ENCODE data around the gene RAPGEF4. TPM values are rescaled to one million over a fixed set of nuclear protein-coding genes. Genes with fewer than 3 reads are reported as not detected.

RAPGEF4 gene
- total and polyA plus RNA-seq, 2 of the 4 experiments (the other 2 are of a cell fraction): 1.7 to 3.2 TPM

GRCh38 chr2:172740856-172741255 lies 5.2 kb downstream of the RAPGEF4 start:
- Histone ChIP-seq H3K27ac (ENCODE audit: insufficient read depth, low read length) (no peak overlapping the region), H3K79me1 (ENCODE audit: low read depth in 1 of 2, low read length in 2 of 2) (no peaks in the 10 kb centered on the region), H4K91ac (ENCODE audit: insufficient read depth, low read depth, low read length) (no peak overlapping the region), H3K4me2 (ENCODE audit: low read depth, low read length) (no peak overlapping the region), H2AK5ac (ENCODE audit: low read depth, low read length) (no peak overlapping the region), H3K36me3 (ENCODE audit: control insufficient read depth, insufficient read depth, low read length) (no peaks in the 10 kb centered on the region), H4K20me1 (ENCODE audit: insufficient read depth, low read length) (no peaks in the 10 kb centered on the region), H3K23ac (ENCODE audit: low read depth, low read length) (no peak overlapping the region), H2AFZ (replicated peaks; ENCODE audit: low read length, poor library complexity) (no peak overlapping the region), H3K27me3 (ENCODE audit: control insufficient read depth, insufficient read depth, low read length) (peaks cover 5% of the 10 kb centered on the region; the same call in 1 of the 2 replicates), H3K56ac (ENCODE audit: extremely low read depth, insufficient read depth, low read length) (no peak overlapping the region), H3K4me1 (ENCODE audit: control insufficient read depth, insufficient read depth, low read length) (peaks cover 2% of the 10 kb centered on the region; the same call in 1 of the 2 replicates), H3K4me3 (ENCODE audit: insufficient read depth, low read depth, low read length) (no peak overlapping the region), H2BK120ac (ENCODE audit: low read depth, low read length) (no peak overlapping the region), H3K9me3 (ENCODE audit: control insufficient read depth, insufficient read depth, low read length) (no peaks in the 10 kb centered on the region; the same call in 1 of the 2 replicates), H3K9ac (ENCODE audit: low read depth, low read length) (no peak overlapping the region), H4K5ac (ENCODE audit: low read depth, low read length) (no peak overlapping the region), H3K18ac (ENCODE audit: low read depth, low read length) (no peak overlapping the region), H3K4ac (ENCODE audit: low read depth, low read length) (no peak overlapping the region), H4K8ac (ENCODE audit: low read depth in 2 of 2, low read length in 2 of 2) (no peak overlapping the region), H3K14ac (replicated peaks; ENCODE audit: low read depth, low read length) (no peak overlapping the region), H2BK5ac (ENCODE audit: low read depth, low read length, poor library complexity, severe bottlenecking) (no peak overlapping the region), H2AK9ac (replicated peaks; ENCODE audit: low read depth, low read length, poor library complexity) (no peak overlapping the region), H2BK15ac (ENCODE audit: low read depth, low read length) (no peak overlapping the region), H3K9me1 (ENCODE audit: insufficient read depth, low read length) (no peaks in the 10 kb centered on the region), H2BK20ac (ENCODE audit: low read depth, low read length) (no peak overlapping the region)
- no CpG with 5 or more reads among the region's 5 CpGs for WGBS, 2 experiments (ENCODE audit: extremely low coverage in 2 of 2, insufficient read length in 1 of 2)
- intact Hi-C loops (cut with micrococcal nuclease) (no loop called here), in situ Hi-C loops (cut with MboI; ENCODE audit: low sequenced_read_pairs) (no loop called here), dilution Hi-C loops (cut with HindIII; ENCODE audit: low sequenced_read_pairs, unreplicated experiment) (no loop called here)
- BruUV-seq (replicated peaks): no TSS peak
- ChIA-PET POLR2A (ENCODE audit: unreplicated experiment) (no interaction called here), CTCF (no interaction called here)
- ATAC-seq (ENCODE audit: low read depth) (no peak), DNase-seq (no peak)
- TF ChIP-seq CTCF (conservative IDR thresholded peaks at IDR 0.05; ENCODE audit: low read depth, low read length) (no peak), RCOR1 (IDR thresholded peaks at IDR 0.05; ENCODE audit: insufficient replicate concordance, low read length) (no peak), USF2 (IDR thresholded peaks at IDR 0.05; ENCODE audit: low read depth, low read length) (no peak), RAD21 (IDR thresholded peaks at IDR 0.05; ENCODE audit: low read length) (no peak), BHLHE40 (IDR thresholded peaks at IDR 0.05; ENCODE audit: low read depth, low read length) (no peak), MXI1 (IDR thresholded peaks at IDR 0.05; ENCODE audit: borderline replicate concordance, low read depth, low read length) (no peak), POLR2A (IDR thresholded peaks at IDR 0.05; ENCODE audit: low read depth, low read length) (no peak), FOS (IDR thresholded peaks at IDR 0.05; ENCODE audit: low read depth, low read length) (no peak), MAFK (IDR thresholded peaks at IDR 0.05; ENCODE audit: low read depth, low read length) (no peak), CHD1 (IDR thresholded peaks at IDR 0.05; ENCODE audit: low read depth, low read length) (no peak), CEBPB (IDR thresholded peaks at IDR 0.05; ENCODE audit: low read depth, low read length) (no peak), NFE2L2 (IDR thresholded peaks at IDR 0.05; ENCODE audit: low read depth, low read length) (no peak), RFX5 (IDR thresholded peaks at IDR 0.05; ENCODE audit: low read depth, low read length) (no peak), SMC3 (IDR thresholded peaks at IDR 0.05; ENCODE audit: low read depth, low read length) (no peak), MAZ (IDR thresholded peaks at IDR 0.05; ENCODE audit: borderline replicate concordance, low read depth, low read length) (no peak)

Measured in IMR-90 (cell line).